Neural cell (in vitro differentiated cells): ENCODE measurements around the gene SMIM10L1. TPM values are rescaled to one million over a fixed set of nuclear protein-coding genes. Genes with fewer than 3 reads are reported as not detected.

Source experiments
- H2AFZ ChIP-seq: fragments of 200-600, 300-800 bp; sonication (generic), shearing (Covaris generic); 2 replicates; pipeline ENCODE4 v1.6.0; 2014; ENCODE audit warnings: low read depth, mild to moderate bottlenecking, antibody characterized with exemption, low read length, moderate library complexity
- H3F3A ChIP-seq: fragments of 200-600 bp; shearing (Covaris generic); 2 replicates; pipeline ENCODE4 v1.6.1; 2016; ENCODE audit warnings: mild to moderate bottlenecking, moderate library complexity, mixed read lengths, antibody characterized with exemption, low read length; ENCODE audit not compliant: insufficient read depth, poor library complexity, severe bottlenecking
- H3K27ac ChIP-seq: fragments of 200-600, 300-800 bp; sonication (generic), shearing (Covaris generic); 2 replicates; pipeline ENCODE4 v1.5.1; 2014; ENCODE audit warnings: mild to moderate bottlenecking, low read length, moderate library complexity
- H3K27me3 ChIP-seq: fragments of 300-800, 200-600 bp; sonication (generic), shearing (Covaris generic); 2 replicates; pipeline ENCODE4 v1.6.0; 2014; ENCODE audit warnings: mild to moderate bottlenecking, low read depth, low read length, moderate library complexity; ENCODE audit not compliant: insufficient read depth
- H3K36me3 ChIP-seq: fragments of 300-800, 200-600 bp; sonication (generic), shearing (Covaris generic); 2 replicates; pipeline ENCODE4 v1.5.1; 2014; ENCODE audit warnings: mild to moderate bottlenecking, antibody characterized with exemption, low read length, moderate library complexity; ENCODE audit not compliant: insufficient read depth
- H3K4me2 ChIP-seq: fragments of 300-800, 200-600 bp; sonication (generic), shearing (Covaris generic); 2 replicates; pipeline ENCODE4 v1.6.0; 2014; ENCODE audit warnings: mild to moderate bottlenecking, low read length
- H3K4me3 ChIP-seq: fragments of 300-800, 200-600 bp; sonication (generic), shearing (Covaris generic); 2 replicates; pipeline ENCODE4 v1.5.1; 2014; ENCODE audit warnings: mild to moderate bottlenecking, low read length, moderate library complexity
- H3K79me2 ChIP-seq: fragments of 200-600 bp; shearing (Covaris generic); replicated peaks from 2 replicates; pipeline ENCODE4 v1.6.0; 2014; ENCODE audit warnings: mild to moderate bottlenecking, low read length, moderate library complexity; ENCODE audit not compliant: insufficient read depth
- H3K9ac ChIP-seq: fragments of 300-800, 200-600 bp; sonication (generic), shearing (Covaris generic); 2 replicates; pipeline ENCODE4 v1.6.1; 2016; ENCODE audit warnings: mild to moderate bottlenecking, low read length, mixed read lengths
- H3K9me2 ChIP-seq: fragments of 200-600 bp; shearing (Covaris generic); 2 replicates; pipeline ENCODE4 v1.6.1; 2016; ENCODE audit warnings: mild to moderate bottlenecking, low read length, mixed read lengths; ENCODE audit not compliant: insufficient read depth
- H3K9me3 ChIP-seq: fragments of 200-600, 300-800 bp; sonication (generic), shearing (Covaris generic); 2 replicates; pipeline ENCODE4 v1.6.1; 2016; ENCODE audit warnings: mild to moderate bottlenecking, mixed run types, low read length, moderate library complexity, mixed read lengths
- H4K20me1 ChIP-seq: fragments of 200-600 bp; shearing (Covaris generic); 2 replicates; pipeline ENCODE4 v1.6.1; 2016; ENCODE audit warnings: mild to moderate bottlenecking, mixed run types; ENCODE audit not compliant: insufficient read depth
- EP300 ChIP-seq: fragments of 450-650 bp; conservative IDR thresholded peaks from 2 replicates; pipeline ENCODE4 v1.6.1; 2014; ENCODE audit warnings: antibody characterized with exemption, mild to moderate bottlenecking, moderate library complexity; ENCODE audit not compliant: poor library complexity, severe bottlenecking
- EZH2 ChIP-seq: fragments of 200-600, 300-800 bp; shearing (Covaris generic), sonication (generic); IDR thresholded peaks from 2 replicates; pipeline ENCODE4 v1.6.1; 2014; ENCODE audit warnings: antibody characterized with exemption, low read length, borderline replicate concordance, mild to moderate bottlenecking; ENCODE audit not compliant: insufficient read depth, poor library complexity, severe bottlenecking
- MXI1 ChIP-seq: fragments of 450-650 bp; conservative IDR thresholded peaks from 2 replicates; pipeline ENCODE4 v1.6.1; 2014; ENCODE audit warnings: antibody characterized with exemption, mild to moderate bottlenecking; ENCODE audit not compliant: poor library complexity, severe bottlenecking
- POLR2AphosphoS5 ChIP-seq: IDR thresholded peaks from 2 replicates; pipeline ENCODE4 v1.6.1; 2012
- RAD21 ChIP-seq: fragments of 450-650 bp; conservative IDR thresholded peaks from 2 replicates; pipeline ENCODE4 v1.6.1; 2014; ENCODE audit warnings: antibody characterized with exemption, mild to moderate bottlenecking, moderate library complexity
- REST ChIP-seq: IDR thresholded peaks from 2 replicates; pipeline ENCODE4 v1.6.1; 2012; ENCODE audit warnings: borderline replicate concordance
- SMC3 ChIP-seq: fragments of 450-650 bp; conservative IDR thresholded peaks from 2 replicates; pipeline ENCODE4 v1.6.1; 2014; ENCODE audit warnings: antibody characterized with exemption, mild to moderate bottlenecking, moderate library complexity; ENCODE audit not compliant: poor library complexity
- TAF1 ChIP-seq: IDR thresholded peaks from 2 replicates; pipeline ENCODE4 v1.6.1; 2012; ENCODE audit warnings: low read depth
- polyA plus RNA-seq: library from polyadenylated mRNA; depleted of rRNA; stranded (reverse); fragments of >200 nt; gene quantifications from 2 replicates; pipeline ENCODE4 v1.2.3, GENCODE V29; 2014
- TF ChIP-seq, protein P1 (sequence below): fragments of 450-650 bp; IDR thresholded peaks from 2 replicates; pipeline ENCODE4 v1.5.1; 2014; ENCODE audit warnings: antibody characterized with exemption, mild to moderate bottlenecking, moderate library complexity; ENCODE audit not compliant: poor library complexity, severe bottlenecking

Gene SMIM10L1
- polyA plus RNA-seq, 1 donor from 2014 or later, result 22.0 TPM

GRCh38 chr12:11133816-11134215 is 37.2 kb upstream of the SMIM10L1 start:
- H3K9me2 ChIP-seq, result no peaks in the 10 kb centered on the region
- no peak overlapping the region for H3K4me2 ChIP-seq
- no peaks in the 10 kb centered on the region for H3K36me3 ChIP-seq
- no peak overlapping the region for H3K27ac ChIP-seq
- no peak overlapping the region for H3K9ac ChIP-seq
- peaks cover 29% of the 10 kb centered on the region for H3K79me2 ChIP-seq
- no peaks in the 10 kb centered on the region for H4K20me1 ChIP-seq
- TF ChIP-seq EP300 (no peak), REST (no peak), RAD21 (no peak), POLR2AphosphoS5 (no peak), EZH2 (no peak), SMC3 (no peak), MXI1 (no peak), TAF1 (no peak)
- TF ChIP-seq, protein P1, sequence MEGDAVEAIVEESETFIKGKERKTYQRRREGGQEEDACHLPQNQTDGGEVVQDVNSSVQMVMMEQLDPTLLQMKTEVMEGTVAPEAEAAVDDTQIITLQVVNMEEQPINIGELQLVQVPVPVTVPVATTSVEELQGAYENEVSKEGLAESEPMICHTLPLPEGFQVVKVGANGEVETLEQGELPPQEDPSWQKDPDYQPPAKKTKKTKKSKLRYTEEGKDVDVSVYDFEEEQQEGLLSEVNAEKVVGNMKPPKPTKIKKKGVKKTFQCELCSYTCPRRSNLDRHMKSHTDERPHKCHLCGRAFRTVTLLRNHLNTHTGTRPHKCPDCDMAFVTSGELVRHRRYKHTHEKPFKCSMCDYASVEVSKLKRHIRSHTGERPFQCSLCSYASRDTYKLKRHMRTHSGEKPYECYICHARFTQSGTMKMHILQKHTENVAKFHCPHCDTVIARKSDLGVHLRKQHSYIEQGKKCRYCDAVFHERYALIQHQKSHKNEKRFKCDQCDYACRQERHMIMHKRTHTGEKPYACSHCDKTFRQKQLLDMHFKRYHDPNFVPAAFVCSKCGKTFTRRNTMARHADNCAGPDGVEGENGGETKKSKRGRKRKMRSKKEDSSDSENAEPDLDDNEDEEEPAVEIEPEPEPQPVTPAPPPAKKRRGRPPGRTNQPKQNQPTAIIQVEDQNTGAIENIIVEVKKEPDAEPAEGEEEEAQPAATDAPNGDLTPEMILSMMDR, result no peak
- no peaks in the 10 kb centered on the region for H3F3A ChIP-seq
- H3K27me3 ChIP-seq, result no peaks in the 10 kb centered on the region
- H2AFZ ChIP-seq, result no peak overlapping the region
- no peaks in the 10 kb centered on the region for H3K9me3 ChIP-seq
- no peak overlapping the region for H3K4me3 ChIP-seq

GRCh38 chr12:11134305-11134704 is 36.7 kb upstream of the SMIM10L1 start, which contains the start of gene TAS2R30:
Gene TAS2R30 (minus strand): TSS chr12:11134644. CDS start chr12:11134244, 400 bp downstream.
- H3K4me3 ChIP-seq, result no peak within 1 kb of the TSS
- H3K79me2 ChIP-seq, result peaks cover 31% of the 10 kb centered on the region
- H3K9ac ChIP-seq, result no peak within 1 kb of the TSS
- H2AFZ ChIP-seq, result no peak within 1 kb of the TSS
- H3K9me3 ChIP-seq, result no peaks in the 10 kb centered on the region
- no peaks in the 10 kb centered on the region for H3K27me3 ChIP-seq
- H3K27ac ChIP-seq, result no peak within 1 kb of the TSS
- no peaks in the 10 kb centered on the region for H3F3A ChIP-seq
- TF ChIP-seq RAD21 (no peak), SMC3 (no peak), REST (no peak), POLR2AphosphoS5 (no peak), TAF1 (no peak), EZH2 (no peak), MXI1 (no peak), EP300 (no peak)
- TF ChIP-seq, protein P1, result no peak
- H4K20me1 ChIP-seq, result no peaks in the 10 kb centered on the region
- no peaks in the 10 kb centered on the region for H3K36me3 ChIP-seq
- H3K9me2 ChIP-seq, result no peaks in the 10 kb centered on the region
- H3K4me2 ChIP-seq, result no peak within 1 kb of the TSS
